ENCODE results near the gene PJA2.

- TF ChIP-seq CTCF (IDR thresholded peaks at IDR 0.05 in 4 of 5, conservative IDR thresholded peaks at IDR 0.05 in 1 of 5) (no peak), POLR2A (IDR thresholded peaks at IDR 0.05) (no peak)
Measured at GRCh38 chr5:109318455-109319108, 91.2 kb downstream of the PJA2 start.
